ENCODE results near the gene ADAM22. TPM values are rescaled to one million over a fixed set of nuclear protein-coding genes. Genes with fewer than 3 reads are reported as not detected.

Gene ADAM22
- polyA plus RNA-seq, 1 of the 3 experiments (the other 2 are of a cell fraction) = 3.0 TPM

GRCh38 chr7:88020953-88021665 is 87.1 kb downstream of the ADAM22 start:
- Histone ChIP-seq H3K36me3 (replicated peaks in 1 of 2; ENCODE audit: control insufficient read depth in 1 of 2, insufficient read depth in 2 of 2, low read length in 1 of 2) (no peaks in the 10 kb centered on the region), H3K4me2 (no peak overlapping the region), H3K9me2 (no peaks in the 10 kb centered on the region; the same call in 1 of the 2 replicates), H3K27me3 (ENCODE audit: insufficient read depth) (no peaks in the 10 kb centered on the region), H3K27ac (ENCODE audit: low read depth in 2 of 2, low read length in 1 of 2) (peak overlapping the region in 1 of 2 experiments; percentile 63; a peak in 3 of 4 replicates), H3K4me1 (ENCODE audit: control insufficient read depth in 1 of 2, insufficient read depth in 2 of 2, low read depth in 1 of 2, low read length in 1 of 2) (peaks cover 0 to 3% of the 10 kb centered on the region in 2 experiments; a peak in 2 of 4 replicates), H4K20me1 (ENCODE audit: insufficient read depth) (no peaks in the 10 kb centered on the region), H3K4me3 (ENCODE audit: low read depth in 2 of 2, low read length in 1 of 2) (no peak overlapping the region), H2AFZ (ENCODE audit: low read depth) (0 out of 2 replicates have a peak overlapping the region, but pooled peaks have one; percentile 17), H3K79me2 (ENCODE audit: insufficient read depth) (no peaks in the 10 kb centered on the region), H3K9ac (no peak overlapping the region), H3K9me3 (peaks cover 9% of the 10 kb centered on the region; the same call in 1 of the 2 replicates), H3F3A (replicated peaks; ENCODE audit: insufficient read depth) (no peaks in the 10 kb centered on the region)
- 91% methylated on average over 2 of the region's 2 CpGs for WGBS (ENCODE audit: low lambda C conversion rate)
- no peak for DNase-seq
- ChIA-PET POLR2A (no interaction called here), CTCF (no interaction called here)
- TF ChIP-seq IRF3 (IDR thresholded peaks at IDR 0.05; ENCODE audit: low read depth, low read length) (no peak), ZBTB33 (IDR thresholded peaks at IDR 0.05; ENCODE audit: borderline replicate concordance, low read depth) (no peak), TEAD4 (IDR thresholded peaks at IDR 0.05; ENCODE audit: borderline replicate concordance, insufficient read depth) (0 out of 2 replicates have a peak, but pooled peaks have one; percentile 23), TCF12 (IDR thresholded peaks at IDR 0.05) (peak; percentile 61), PBX3 (IDR thresholded peaks at IDR 0.05) (peak; percentile 40; the same call in 1 of the 2 replicates), SIN3A (IDR thresholded peaks at IDR 0.05; ENCODE audit: borderline replicate concordance, low read depth, low read length) (no peak)

- H3K36me3 ChIP-seq (replicated peaks in 1 of 2; ENCODE audit: control insufficient read depth in 1 of 2, insufficient read depth in 2 of 2, low read length in 1 of 2) = no peaks in the 10 kb centered on the region
- no peak overlapping the region for H3K9ac ChIP-seq
- no peaks in the 10 kb centered on the region for H3K27me3 ChIP-seq (ENCODE audit: insufficient read depth)
- no peaks in the 10 kb centered on the region; the same call in 1 of the 2 replicates for H3K9me2 ChIP-seq
- no peak overlapping the region for H2AFZ ChIP-seq (ENCODE audit: low read depth)
- H3K9me3 ChIP-seq = peaks cover 9% of the 10 kb centered on the region; the same call in 1 of the 2 replicates
- ChIA-PET POLR2A (no interaction called here), CTCF (interaction anchor here (0.6 to 0.8 kb wide), 2 partner anchors 16 to 63 kb away, joined by 3 read pairs; no protein-coding TSS in a partner anchor)
- H3K4me3 ChIP-seq (ENCODE audit: low read depth in 2 of 2, low read length in 1 of 2) = no peak overlapping the region
- no peaks in the 10 kb centered on the region for H3F3A ChIP-seq (replicated peaks; ENCODE audit: insufficient read depth)
- no peak for TF ChIP-seq RFX5 (IDR thresholded peaks at IDR 0.05; ENCODE audit: low read length)
- TF ChIP-seq RAD21 (IDR thresholded peaks at IDR 0.05; ENCODE audit: low read length) = no peak
- no peak for TF ChIP-seq YY1 (IDR thresholded peaks at IDR 0.05; ENCODE audit: low read depth)
- H3K4me2 ChIP-seq = no peak overlapping the region
- H3K27ac ChIP-seq (ENCODE audit: low read depth in 2 of 2, low read length in 1 of 2) = no peak overlapping the region
- H3K79me2 ChIP-seq (ENCODE audit: insufficient read depth) = no peaks in the 10 kb centered on the region
- no peaks in the 10 kb centered on the region for H4K20me1 ChIP-seq (ENCODE audit: insufficient read depth)
- whole genome bisulfite sequencing (ENCODE audit: low lambda C conversion rate) = 64% methylated on average over 2 of the region's 2 CpGs
- no peak for DNase-seq
- H3K4me1 ChIP-seq (ENCODE audit: control insufficient read depth in 1 of 2, insufficient read depth in 2 of 2, low read depth in 1 of 2, low read length in 1 of 2) = no peaks in the 10 kb centered on the region
Measured at GRCh38 chr7:88027724-88028123, 93.7 kb downstream of the ADAM22 start.

Data from SK-N-SH (cell line).